Liver (tissue), 9 donors: ENCODE measurements around the gene SERPINE1. TPM values are rescaled to one million over a fixed set of nuclear protein-coding genes. Genes with fewer than 3 reads are reported as not detected.

Experiments used
- DNase-seq: peaks from one replicate; pipeline ENCODE4 v3.0.0-alpha.2; 2017; ENCODE audit warnings: low spot score
- H3K27ac ChIP-seq, 2 donors: one replicate each; pipeline ENCODE4 v1.7.0; 2013; ENCODE audit warnings: inconsistent platforms in 2 of 2, low read length in 2 of 2, control low read depth in 1 of 2, low read depth in 1 of 2, mild to moderate bottlenecking in 1 of 2
- H3K27me3 ChIP-seq, 4 donors: one replicate each; pipeline versions ENCODE4 v1.6.1 to v1.7.0; 2013; ENCODE audit warnings: low read length in 3 of 4, inconsistent platforms in 1 of 4, mild to moderate bottlenecking in 1 of 4, moderate library complexity in 1 of 4; ENCODE audit not compliant: control insufficient read depth in 4 of 4, insufficient read depth in 4 of 4
- H3K36me3 ChIP-seq, 4 donors: one replicate each; pipeline versions ENCODE4 v1.6.1 to v1.7.0; 2013; ENCODE audit warnings: low read length in 3 of 4, mild to moderate bottlenecking in 3 of 4, low read depth in 1 of 4, moderate library complexity in 1 of 4; ENCODE audit not compliant: control insufficient read depth in 4 of 4, insufficient read depth in 3 of 4
- H3K4me1 ChIP-seq, 4 donors: one replicate each; pipeline versions ENCODE4 v1.6.1 to v1.7.0; 2013; ENCODE audit warnings: low read length in 3 of 4, mild to moderate bottlenecking in 3 of 4, moderate library complexity in 1 of 4; ENCODE audit not compliant: control insufficient read depth in 4 of 4, insufficient read depth in 4 of 4
- H3K4me3 ChIP-seq, 3 donors: one replicate each; pipeline versions ENCODE4 v1.6.1 to v1.7.0; 2013; ENCODE audit warnings: low read length in 3 of 3, control low read depth in 1 of 3, low read depth in 1 of 3, mild to moderate bottlenecking in 1 of 3
- H3K9ac ChIP-seq, 2 donors: one replicate each; pipeline ENCODE4 v1.7.0; 2013; ENCODE audit warnings: low read length in 2 of 2, mild to moderate bottlenecking in 2 of 2, moderate library complexity in 2 of 2, control low read depth in 1 of 2, low read depth in 1 of 2
- H3K9me3 ChIP-seq, 4 donors: one replicate each; pipeline versions ENCODE4 v1.6.1 to v1.7.0; 2013; ENCODE audit warnings: low read length in 3 of 4; ENCODE audit not compliant: control insufficient read depth in 4 of 4
- ATF3 ChIP-seq: IDR thresholded peaks from 2 replicates; pipeline ENCODE4 v1.6.1; 2016; ENCODE audit warnings: antibody characterized with exemption
- CTCF ChIP-seq: fragments of 150-350 bp; IDR thresholded peaks from 2 replicates; pipeline ENCODE4 v1.5.1; 2017; ENCODE audit warnings: improper control_type of control experiment, low read depth, low read length; ENCODE audit not compliant: missing input control
- EGR1 ChIP-seq, 2 donors: IDR thresholded peaks; 2 replicates each; pipeline ENCODE4 v1.6.1; 2016 to 2018; ENCODE audit warnings: antibody characterized with exemption in 2 of 2, low read depth in 2 of 2
- FOXA1 ChIP-seq: IDR thresholded peaks from 2 replicates; pipeline ENCODE4 v1.6.1; 2016; ENCODE audit warnings: antibody characterized with exemption
- FOXA2 ChIP-seq: IDR thresholded peaks from 2 replicates; pipeline ENCODE4 v1.6.1; 2016; ENCODE audit warnings: antibody characterized with exemption
- GABPA ChIP-seq, 2 donors: IDR thresholded peaks in 1 of 2; conservative IDR thresholded peaks in 1 of 2; 2 replicates each; pipeline ENCODE4 v1.6.1; 2016; ENCODE audit warnings: antibody characterized with exemption in 2 of 2, mild to moderate bottlenecking in 1 of 2, moderate library complexity in 1 of 2
- HNF4A ChIP-seq, 2 donors: conservative IDR thresholded peaks; 2 replicates each; pipeline ENCODE4 v1.6.1; 2016; ENCODE audit warnings: antibody characterized with exemption in 2 of 2, mild to moderate bottlenecking in 2 of 2
- JUND ChIP-seq, 2 donors: IDR thresholded peaks; 2 replicates each; pipeline ENCODE4 v1.6.1; 2016; ENCODE audit warnings: antibody characterized with exemption in 2 of 2
- NR2F2 ChIP-seq: IDR thresholded peaks from 2 replicates; pipeline ENCODE4 v1.6.1; 2016; ENCODE audit warnings: antibody characterized with exemption
- RAD21 ChIP-seq, 2 donors: IDR thresholded peaks; 2 replicates each; pipeline ENCODE4 v1.6.1; 2016; ENCODE audit warnings: antibody characterized with exemption in 2 of 2, mild to moderate bottlenecking in 2 of 2
- RXRA ChIP-seq, 2 donors: IDR thresholded peaks; 2 replicates each; pipeline ENCODE4 v1.6.1; 2017 to 2018; ENCODE audit warnings: antibody characterized with exemption in 2 of 2, mild to moderate bottlenecking in 1 of 2
- SP1 ChIP-seq: IDR thresholded peaks from 2 replicates; pipeline ENCODE4 v1.6.1; 2018; ENCODE audit warnings: antibody characterized with exemption, mild to moderate bottlenecking
- TAF1 ChIP-seq: conservative IDR thresholded peaks from 2 replicates; pipeline ENCODE4 v1.6.1; 2016; ENCODE audit warnings: antibody characterized with exemption, mild to moderate bottlenecking
- WGBS: extraction: QIAGEN DNeasy Blood & Tissue Kit; methylation state at CpG from one replicate; pipeline ENCODE4 v1.1.7; 2013; 5-methylcytosine and 5-hydroxymethylcytosine counted together
- polyA plus RNA-seq, 2 donors: library from polyadenylated mRNA; stranded (reverse) in 1 of 2; unstranded in 1 of 2; fragments of 200-250 nt in 1 of 2; fragments of >200 nt in 1 of 2; fragmentation: Nextera tagmentation in 1 of 2; extraction: Ambion mirVana in 1 of 2; gene quantifications; one replicate each; pipeline versions ENCODE4 v1.2.1 to v1.2.3, GENCODE V29; 2013 to 2015
- total RNA-seq, 2 donors: library from RNA; depleted of rRNA; stranded (reverse); fragments of >200 nt; gene quantifications; one replicate each; pipeline ENCODE4 v1.2.3, GENCODE V29; 2014
- TF ChIP-seq, protein P1 (sequence below): IDR thresholded peaks from 2 replicates; pipeline ENCODE4 v1.6.1; 2016; ENCODE audit warnings: antibody characterized with exemption
- TF ChIP-seq, protein P2 (sequence below): IDR thresholded peaks from 2 replicates; pipeline ENCODE4 v1.6.1; 2016; ENCODE audit warnings: antibody characterized with exemption
- donor health status: healthy.
- donor health status: healthy.
- donor health status: healthy.
- donor health status: healthy.
- donor health status: healthy.

SERPINE1 gene
- total and polyA plus RNA-seq, 4 donors: 0.93 to 18.6 (median 8.0) TPM

- H3K27ac ChIP-seq: no peak overlapping the region
- WGBS: 85% methylated on average over 31 of the region's 31 CpGs
Observed at GRCh38 chr7:101159696-101160674, 33.1 kb downstream of the SERPINE1 start.

DNA sequence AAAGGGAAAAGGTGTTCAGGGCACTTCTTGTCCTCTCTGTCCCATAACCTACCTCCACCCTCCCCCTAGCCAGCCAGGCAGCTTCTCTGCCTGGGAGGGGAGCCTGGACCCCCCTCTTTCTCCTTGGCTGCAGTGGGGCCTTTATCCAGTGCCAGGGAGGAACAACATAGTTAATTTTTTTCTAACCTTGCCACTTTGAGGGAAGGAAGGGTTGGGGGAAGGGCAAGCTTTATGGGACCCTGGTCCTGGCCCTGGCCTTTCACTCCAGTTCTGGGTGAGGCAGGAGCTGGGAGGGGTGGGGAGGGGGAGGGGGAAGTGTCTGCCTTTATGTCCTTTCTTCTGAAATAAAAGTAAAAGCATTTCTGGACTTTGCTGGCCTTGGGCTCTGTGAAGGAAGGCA, 34.0 kb downstream of the SERPINE1 start:
- no peak for DNase-seq
- Histone ChIP-seq H3K9me3 (no peaks in the 10 kb centered on the region), H3K4me3 (no peak overlapping the region), H3K36me3 (peaks cover 5 to 13% (median 6%) of the 10 kb centered on the region in 4 donors), H3K9ac (no peak overlapping the region), H3K4me1 (peaks cover 0 to 26% (median 15%) of the 10 kb centered on the region in 4 donors), H3K27me3 (peaks cover 0 to 7% (median under 1%) of the 10 kb centered on the region in 4 donors), H3K27ac (no peak overlapping the region)
- TF ChIP-seq, protein P1, sequence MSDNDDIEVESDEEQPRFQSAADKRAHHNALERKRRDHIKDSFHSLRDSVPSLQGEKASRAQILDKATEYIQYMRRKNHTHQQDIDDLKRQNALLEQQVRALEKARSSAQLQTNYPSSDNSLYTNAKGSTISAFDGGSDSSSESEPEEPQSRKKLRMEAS: no peak
- no peak for TF ChIP-seq HNF4A (conservative IDR thresholded peaks at IDR 0.05)
- no peak for TF ChIP-seq TAF1
- TF ChIP-seq ATF3: no peak
- TF ChIP-seq JUND (IDR thresholded peaks at IDR 0.05): no peak
- TF ChIP-seq GABPA (IDR thresholded peaks at IDR 0.05 in 1 of 2, conservative IDR thresholded peaks at IDR 0.05 in 1 of 2): no peak
- TF ChIP-seq NR2F2: no peak
- TF ChIP-seq CTCF: no peak
- TF ChIP-seq SP1: no peak
- TF ChIP-seq, protein P2, sequence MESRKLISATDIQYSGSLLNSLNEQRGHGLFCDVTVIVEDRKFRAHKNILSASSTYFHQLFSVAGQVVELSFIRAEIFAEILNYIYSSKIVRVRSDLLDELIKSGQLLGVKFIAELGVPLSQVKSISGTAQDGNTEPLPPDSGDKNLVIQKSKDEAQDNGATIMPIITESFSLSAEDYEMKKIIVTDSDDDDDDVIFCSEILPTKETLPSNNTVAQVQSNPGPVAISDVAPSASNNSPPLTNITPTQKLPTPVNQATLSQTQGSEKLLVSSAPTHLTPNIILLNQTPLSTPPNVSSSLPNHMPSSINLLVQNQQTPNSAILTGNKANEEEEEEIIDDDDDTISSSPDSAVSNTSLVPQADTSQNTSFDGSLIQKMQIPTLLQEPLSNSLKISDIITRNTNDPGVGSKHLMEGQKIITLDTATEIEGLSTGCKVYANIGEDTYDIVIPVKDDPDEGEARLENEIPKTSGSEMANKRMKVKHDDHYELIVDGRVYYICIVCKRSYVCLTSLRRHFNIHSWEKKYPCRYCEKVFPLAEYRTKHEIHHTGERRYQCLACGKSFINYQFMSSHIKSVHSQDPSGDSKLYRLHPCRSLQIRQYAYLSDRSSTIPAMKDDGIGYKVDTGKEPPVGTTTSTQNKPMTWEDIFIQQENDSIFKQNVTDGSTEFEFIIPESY: no peak
- no peak for TF ChIP-seq RXRA (IDR thresholded peaks at IDR 0.05)

More at GRCh38 chr7:101159696-101160674, 33.1 kb downstream of the SERPINE1 start:
- Histone ChIP-seq H3K4me1 (peaks cover 6 to 25% (median 16%) of the 10 kb centered on the region in 4 donors), H3K4me3 (no peak overlapping the region), H3K9me3 (no peaks in the 10 kb centered on the region), H3K27me3 (peaks cover 0 to 5% (median 0%) of the 10 kb centered on the region in 4 donors), H3K9ac (no peak overlapping the region), H3K36me3 (peaks cover 5 to 13% (median 6%) of the 10 kb centered on the region in 4 donors)
- TF ChIP-seq RXRA (IDR thresholded peaks at IDR 0.05) (no peak), JUND (IDR thresholded peaks at IDR 0.05) (no peak), FOXA1 (no peak), SP1 (no peak), ATF3 (no peak), HNF4A (conservative IDR thresholded peaks at IDR 0.05) (no peak), FOXA2 (no peak), RAD21 (IDR thresholded peaks at IDR 0.05) (no peak), NR2F2 (no peak), CTCF (no peak), EGR1 (IDR thresholded peaks at IDR 0.05; ENCODE audit: low read depth in 2 of 2) (no peak)
- TF ChIP-seq, protein P1: no peak
- TF ChIP-seq, protein P2: no peak
- no peak for DNase-seq
